AG04450 (cell line): Measurements from ENCODE around the gene GRM5. TPM values are rescaled to one million over a fixed set of nuclear protein-coding genes. Genes with fewer than 3 reads are reported as not detected.

Experiments
- CTCF ChIA-PET: fragments of 300-600, 350-600 bp; formaldehyde crosslinking; extraction: SDS; loops from one replicate; lab custom pipeline; 2022; ENCODE audit warnings: antibody characterized with exemption, inconsistent platforms; lab: Charles Lee
- POLR2A ChIA-PET: fragments of 350-600 bp; formaldehyde crosslinking; extraction: SDS; loops from one replicate; lab custom pipeline; 2021; ENCODE audit warnings: antibody characterized with exemption, inconsistent platforms; lab: Yijun Ruan, JAX
- DNase-seq: peaks from one replicate; pipeline ENCODE4 v3.0.0-alpha.2; 2011; ENCODE audit warnings: low read depth, low spot score
- H3K27ac ChIP-seq: one replicate; pipeline ENCODE4 v1.5.1; 2012; ENCODE audit warnings: low read depth, low read length, control low read depth
- H3K27me3 ChIP-seq: one replicate; pipeline ENCODE4 v1.6.0; 2012; ENCODE audit warnings: low read length; ENCODE audit not compliant: control insufficient read depth, insufficient read depth
- H3K4me3 ChIP-seq: 2 replicates; pipeline ENCODE4 v1.5.1; 2011; ENCODE audit warnings: mild to moderate bottlenecking, low read depth, low read length, control low read depth
- H3K9me3 ChIP-seq: 2 replicates; pipeline ENCODE4 v1.5.1; 2012; ENCODE audit warnings: low read length; ENCODE audit not compliant: control insufficient read depth, insufficient read depth
- CTCF ChIP-seq: IDR thresholded peaks from 2 replicates; pipeline ENCODE4 v1.5.1; 2011; ENCODE audit warnings: low read depth, low read length, control low read depth, inconsistent platforms
- polyA plus RNA-seq: library from polyadenylated mRNA; depleted of rRNA; stranded (reverse); fragments of >200 nt; gene quantifications from 2 replicates; pipeline ENCODE4 v1.2.3, GENCODE V29; 2011

The GRM5 gene
- polyA plus RNA-seq, 1 experiment = 0.01 TPM

GRCh38 chr11:88806410-88806809 is 259.4 kb downstream of the GRM5 start:
- H3K9me3 ChIP-seq = no peaks in the 10 kb centered on the region
- no peaks in the 10 kb centered on the region for H3K27me3 ChIP-seq
- H3K27ac ChIP-seq = no peak overlapping the region
- DNase-seq = no peak
- CTCF ChIA-PET = no interaction called here
- no peak for TF ChIP-seq CTCF
- no peak overlapping the region for H3K4me3 ChIP-seq
- POLR2A ChIA-PET = no interaction called here

DNA sequence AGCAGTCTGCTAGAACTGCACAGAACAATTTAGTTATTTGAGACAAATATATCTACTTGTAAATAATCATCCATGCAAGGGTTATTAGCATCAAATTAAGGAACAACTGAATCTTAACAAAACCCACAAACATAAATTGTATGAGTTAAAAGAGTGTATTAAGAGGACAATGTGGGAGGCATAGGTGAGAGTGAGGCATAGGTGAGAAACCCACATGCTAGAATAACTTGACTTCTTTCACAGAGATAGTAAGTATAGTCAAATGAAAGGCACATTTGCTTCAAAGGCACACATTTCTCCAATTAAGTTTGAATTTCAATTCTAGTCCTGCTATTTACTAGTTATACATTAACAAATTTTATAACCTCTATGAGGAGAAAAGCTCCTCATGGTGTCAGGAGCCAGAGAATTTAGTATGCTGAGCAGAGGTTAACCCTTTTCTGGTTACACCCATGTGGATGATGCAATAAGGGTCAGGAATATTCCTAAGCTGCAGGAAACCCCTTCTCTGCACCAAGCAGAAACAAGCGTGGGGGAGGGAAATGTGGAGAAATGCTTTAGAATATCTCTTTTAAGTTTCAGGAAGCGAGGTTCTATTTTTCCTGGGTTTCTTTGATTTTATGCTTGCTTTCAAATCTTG is 264.2 kb downstream of the GRM5 start:
- Histone ChIP-seq H3K9me3 (no peaks in the 10 kb centered on the region), H3K27ac (no peak overlapping the region), H3K27me3 (no peaks in the 10 kb centered on the region), H3K4me3 (no peak overlapping the region)
- DNase-seq = no peak
- TF ChIP-seq CTCF = no peak
- POLR2A ChIA-PET = no interaction called here
- CTCF ChIA-PET = no interaction called here

- no peak for DNase-seq
- no peak for TF ChIP-seq CTCF
- Histone ChIP-seq H3K27me3 (no peaks in the 10 kb centered on the region), H3K27ac (no peak overlapping the region), H3K9me3 (no peaks in the 10 kb centered on the region), H3K4me3 (no peak overlapping the region)
- ChIA-PET CTCF (no interaction called here), POLR2A (no interaction called here)
Observed at GRCh38 chr11:88799771-88800500, 265.8 kb downstream of the GRM5 start.

- H3K9me3 ChIP-seq = no peaks in the 10 kb centered on the region
- POLR2A ChIA-PET = no interaction called here
- H3K27ac ChIP-seq = no peak overlapping the region
- no peak for TF ChIP-seq CTCF
- no peaks in the 10 kb centered on the region for H3K27me3 ChIP-seq
- CTCF ChIA-PET = no interaction called here
- no peak overlapping the region for H3K4me3 ChIP-seq
- no peak for DNase-seq
Observed at GRCh38 chr11:88790182-88790581, 275.6 kb downstream of the GRM5 start.

DNA sequence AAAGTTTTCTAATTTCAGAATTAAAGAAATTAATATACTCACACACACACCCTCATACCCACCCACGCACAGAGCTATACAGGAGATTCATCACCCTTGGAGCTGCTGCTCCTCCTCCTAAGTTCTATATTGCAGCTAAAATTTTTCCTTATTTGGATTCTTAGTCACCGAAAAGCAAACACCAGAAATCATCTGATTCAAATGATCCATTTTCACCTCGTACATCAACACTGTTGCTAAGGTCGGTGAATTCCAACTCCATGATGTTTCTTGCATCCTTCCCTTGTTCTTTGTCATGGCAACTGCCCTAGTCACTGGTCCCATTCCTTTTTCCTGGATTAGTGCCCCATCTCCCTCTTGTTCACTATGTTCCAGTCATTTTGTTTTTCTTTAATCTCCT is 286.2 kb downstream of the GRM5 start:
- ChIA-PET CTCF (no interaction called here), POLR2A (no interaction called here)
- H3K27me3 ChIP-seq = no peaks in the 10 kb centered on the region
- no peak overlapping the region for H3K4me3 ChIP-seq
- peaks cover 2% of the 10 kb centered on the region; the same call in 1 of the 2 replicates for H3K9me3 ChIP-seq
- DNase-seq = peak; percentile 53
- TF ChIP-seq CTCF = no peak
- H3K27ac ChIP-seq = no peak overlapping the region
